Adrenal gland (tissue), 12 donors: ENCODE measurements around the gene CTNS. TPM values are rescaled to one million over a fixed set of nuclear protein-coding genes. Genes with fewer than 3 reads are reported as not detected.

Experiments
- DNase-seq, 7 donors: peaks; one replicate each; pipeline ENCODE4 v3.0.0-alpha.2; 2019 to 2020
- H3K27ac ChIP-seq, 5 donors: fragments of 200-600 bp; sonication (generic) in 4 of 5; 1 replicate in 3 of 5; 2 replicates in 2 of 5; pipeline versions ENCODE4 v1.5.1 to v1.8.0; 2016 to 2020; ENCODE audit warnings: mild to moderate bottlenecking in 1 of 5
- H3K27me3 ChIP-seq: fragments of 200-600 bp; 2 replicates; pipeline ENCODE4 v1.8.0; 2021
- H3K36me3 ChIP-seq, 2 donors: fragments of 200-600 bp; replicated peaks in 1 of 2; 1 replicate in 1 of 2; 2 replicates in 1 of 2; pipeline versions ENCODE4 v1.5.1 to v1.8.0; 2018 to 2022
- H3K4me1 ChIP-seq, 2 donors: fragments of 200-600 bp; replicated peaks in 1 of 2; 1 replicate in 1 of 2; 2 replicates in 1 of 2; pipeline versions ENCODE4 v1.5.1 to v1.8.0; 2018 to 2021
- H3K4me3 ChIP-seq, 4 donors: fragments of 200-600 bp; sonication (generic) in 3 of 4; one replicate each; pipeline ENCODE4 v1.5.1; 2016 to 2018
- H3K9me3 ChIP-seq, 3 donors: fragments of 200-600 bp; sonication (generic) in 1 of 3; replicated peaks in 1 of 3; 1 replicate in 2 of 3; 2 replicates in 1 of 3; pipeline versions ENCODE4 v1.5.1 to v1.8.0; 2016 to 2021
- POLR2A ChIP-seq, 2 donors: fragments of 450-650 bp; IDR thresholded peaks; one replicate each; pipeline ENCODE4 v1.6.1; 2017; ENCODE audit warnings: antibody characterized with exemption in 2 of 2, mild to moderate bottlenecking in 2 of 2, moderate library complexity in 1 of 2
- WGBS, 4 donors: extraction: QIAGEN DNeasy Blood & Tissue Kit in 2 of 4; methylation state at CpG; one replicate each; pipeline versions ENCODE4 v1.1.5 to v1.1.7; 2013 to 2017; 5-methylcytosine and 5-hydroxymethylcytosine counted together
- intact Hi-C, 2 donors: fragments of 100-400 bp; cut with DNase I; formaldehyde crosslinking; loops; one replicate each; pipeline versions ENCODE4 v1.14.1 to v1.15.0; 2022 to 2023
- polyA plus RNA-seq, 3 donors: library from polyadenylated mRNA; stranded (reverse); fragments of 200-250 nt in 2 of 3; fragments of 350-450 nt in 1 of 3; fragmentation: Illumina TruSeq in 1 of 3; extraction: RNeasy Lipid Tissue Mini Kit (QIAGEN cat#74804) in 1 of 3; gene quantifications; one replicate each; pipeline ENCODE4 v1.2.3, GENCODE V29; 2013 to 2014
- total RNA-seq, 9 donors: library from RNA; depleted of rRNA in 4 of 9; stranded (reverse); fragments of >200 nt in 4 of 9; fragments of 120-200 nt in 1 of 9; fragmentation: NEBNext Ultra II Directional in 1 of 9; extraction: Animal tissue kit (Norgen Biotek cat#: 25700) in 1 of 9; gene quantifications; one replicate each; pipeline versions ENCODE4 v1.1.0 to v1.2.4, GENCODE V29; 2013 to 2023
- TF ChIP-seq, protein P1 (sequence below), 6 experiments: fragments of 450-650 bp in 4 of 6; fragments of 200-600 bp in 2 of 6; sonication (generic) in 1 of 6; IDR thresholded peaks; 1 replicate in 5 of 6; 2 replicates in 1 of 6; pipeline versions ENCODE4 v1.5.1 to v1.8.0; 2016 to 2021; ENCODE audit warnings: antibody characterized with exemption in 6 of 6, mild to moderate bottlenecking in 2 of 6, moderate library complexity in 1 of 6
- donor health status: healthy with polysubstance abuse.
- donor health status: Bipolar disorder and iron deficiency.
- donor health status: DM: yes; HTN: yes; CAD: no.
- donor health status: DM: no; HTN: no; CAD: no.
- donor health status: DM: no; HTN: no; CAD: no.
- donor health status: DM: yes; HTN: yes; CAD: no.

Gene CTNS
- total and polyA plus RNA-seq, 12 donors, result 11.5 to 74.8 (median 29.6) TPM

GRCh38 chr17:3610523-3610922 lies 26.0 kb upstream of the CTNS start:
- no peak for DNase-seq
- Histone ChIP-seq H3K9me3 (no peaks in the 10 kb centered on the region), H3K4me3 (no peak overlapping the region), H3K27me3 (no peaks in the 10 kb centered on the region), H3K4me1 (no peaks in the 10 kb centered on the region), H3K36me3 (peaks cover 0 to 44% of the 10 kb centered on the region in 2 donors), H3K27ac (no peak overlapping the region)
- intact Hi-C loops, result no loop called here
- no peak for TF ChIP-seq POLR2A (IDR thresholded peaks at IDR 0.05)
- TF ChIP-seq, protein P1, sequence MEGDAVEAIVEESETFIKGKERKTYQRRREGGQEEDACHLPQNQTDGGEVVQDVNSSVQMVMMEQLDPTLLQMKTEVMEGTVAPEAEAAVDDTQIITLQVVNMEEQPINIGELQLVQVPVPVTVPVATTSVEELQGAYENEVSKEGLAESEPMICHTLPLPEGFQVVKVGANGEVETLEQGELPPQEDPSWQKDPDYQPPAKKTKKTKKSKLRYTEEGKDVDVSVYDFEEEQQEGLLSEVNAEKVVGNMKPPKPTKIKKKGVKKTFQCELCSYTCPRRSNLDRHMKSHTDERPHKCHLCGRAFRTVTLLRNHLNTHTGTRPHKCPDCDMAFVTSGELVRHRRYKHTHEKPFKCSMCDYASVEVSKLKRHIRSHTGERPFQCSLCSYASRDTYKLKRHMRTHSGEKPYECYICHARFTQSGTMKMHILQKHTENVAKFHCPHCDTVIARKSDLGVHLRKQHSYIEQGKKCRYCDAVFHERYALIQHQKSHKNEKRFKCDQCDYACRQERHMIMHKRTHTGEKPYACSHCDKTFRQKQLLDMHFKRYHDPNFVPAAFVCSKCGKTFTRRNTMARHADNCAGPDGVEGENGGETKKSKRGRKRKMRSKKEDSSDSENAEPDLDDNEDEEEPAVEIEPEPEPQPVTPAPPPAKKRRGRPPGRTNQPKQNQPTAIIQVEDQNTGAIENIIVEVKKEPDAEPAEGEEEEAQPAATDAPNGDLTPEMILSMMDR (IDR thresholded peaks at IDR 0.05), result no peak
- WGBS, 4 donors, result 89 to 97% (median 94%) methylated on average over 5 to 14 of the region's 14 CpGs

- peaks cover 0 to 67% of the 10 kb centered on the region in 2 donors for H3K36me3 ChIP-seq
- TF ChIP-seq POLR2A (IDR thresholded peaks at IDR 0.05), result no peak
- TF ChIP-seq, protein P1 (IDR thresholded peaks at IDR 0.05), result no peak
- H3K27ac ChIP-seq, result no peak overlapping the region
- intact Hi-C loops, result no loop called here
- DNase-seq, result no peak
- H3K27me3 ChIP-seq, result no peaks in the 10 kb centered on the region
- WGBS, 4 donors, result 91 to 96% (median 94%) methylated on average over 6 of the region's 6 CpGs
- no peak overlapping the region for H3K4me3 ChIP-seq
- no peaks in the 10 kb centered on the region for H3K9me3 ChIP-seq
- no peaks in the 10 kb centered on the region for H3K4me1 ChIP-seq
Measured at GRCh38 chr17:3613124-3613523, 23.4 kb upstream of the CTNS start.

GRCh38 chr17:3615160-3615870 lies 21.2 kb upstream of the CTNS start:
- H3K4me3 ChIP-seq, result no peak overlapping the region
- no peaks in the 10 kb centered on the region for H3K4me1 ChIP-seq
- no peak overlapping the region for H3K27ac ChIP-seq
- no peaks in the 10 kb centered on the region for H3K9me3 ChIP-seq
- no peaks in the 10 kb centered on the region for H3K27me3 ChIP-seq
- H3K36me3 ChIP-seq, result peaks cover 0 to 71% of the 10 kb centered on the region in 2 donors
- intact Hi-C loops, result no loop called here
- TF ChIP-seq, protein P1 (IDR thresholded peaks at IDR 0.05), result no peak
- TF ChIP-seq POLR2A (IDR thresholded peaks at IDR 0.05), result no peak
- DNase-seq, result no peak
- WGBS, 4 donors, result 93 to 98% (median 96%) methylated on average over 16 to 18 of the region's 18 CpGs

GRCh38 chr17:3621146-3621720 lies 15.3 kb upstream of the CTNS start:
- WGBS, 4 donors, result 94 to 95% (median 95%) methylated on average over 8 of the region's 8 CpGs
- intact Hi-C loops, result no loop called here
- peaks cover 0 to 75% of the 10 kb centered on the region in 2 donors for H3K36me3 ChIP-seq

More at GRCh38 chr17:3621146-3621720, 15.3 kb upstream of the CTNS start:
- TF ChIP-seq POLR2A (IDR thresholded peaks at IDR 0.05), result no peak
- TF ChIP-seq, protein P1 (IDR thresholded peaks at IDR 0.05), result no peak
- Histone ChIP-seq H3K4me1 (no peaks in the 10 kb centered on the region), H3K9me3 (no peaks in the 10 kb centered on the region), H3K27me3 (no peaks in the 10 kb centered on the region), H3K4me3 (no peak overlapping the region), H3K27ac (no peak overlapping the region)
- DNase-seq, result no peak
